B cell (primary cell): ENCODE data around the gene TCF12. TPM values are rescaled to one million over a fixed set of nuclear protein-coding genes. Genes with fewer than 3 reads are reported as not detected.

ENCODE experiments used
- ATAC-seq: fragments of 200-7000 bp; cut with Tn5 transposase; one replicate; pipeline ENCODE4 v1.10.0; 2021; ENCODE audit warnings: low read depth, mild to moderate bottlenecking, moderate number of reproducible peaks, moderate library complexity
- CTCF ChIA-PET: fragments of 350-600 bp; sonication (Branson Sonifier 250); formaldehyde crosslinking; loops from one replicate; lab custom pipeline; 2021; ENCODE audit warnings: antibody characterized with exemption, inconsistent platforms; lab: Charles Lee
- POLR2A ChIA-PET: fragments of 350-600 bp; sonication (Branson Sonifier 250); formaldehyde crosslinking; loops from one replicate; lab custom pipeline; 2021; ENCODE audit warnings: antibody characterized with exemption; lab: Charles Lee
- DNase-seq: peaks from one replicate; pipeline ENCODE4 v3.0.0; 2013
- H2AFZ ChIP-seq: 2 replicates; pipeline ENCODE4 v1.6.1; 2012; ENCODE audit warnings: mild to moderate bottlenecking, low read depth, low read length; ENCODE audit not compliant: insufficient read depth, poor library complexity, severe bottlenecking
- H3K27ac ChIP-seq, 2 donors: 1 replicate in 1 of 2; 2 replicates in 1 of 2; pipeline ENCODE4 v1.5.1; 2012 to 2013; ENCODE audit warnings: low read length in 2 of 2, mild to moderate bottlenecking in 2 of 2, moderate library complexity in 1 of 2
- H3K27me3 ChIP-seq, 4 experiments: fragments of 200-600 bp in 1 of 4; sonication (generic) in 1 of 4; replicated peaks in 1 of 4; 1 replicate in 2 of 4; 2 replicates in 2 of 4; pipeline versions ENCODE4 v1.6.1 to v1.7.0; 2013 to 2016; ENCODE audit warnings: low read length in 3 of 4, mild to moderate bottlenecking in 2 of 4, mixed read lengths in 1 of 4, moderate library complexity in 1 of 4; ENCODE audit not compliant: insufficient read depth in 4 of 4, control insufficient read depth in 3 of 4; ENCODE audit errors: control extremely low read depth in 1 of 4
- H3K36me3 ChIP-seq, 2 experiments: replicated peaks in 1 of 2; 1 replicate in 1 of 2; 2 replicates in 1 of 2; pipeline versions ENCODE4 v1.6.1 to v1.7.1; 2013; ENCODE audit warnings: low read length in 1 of 2; ENCODE audit not compliant: insufficient read depth in 2 of 2, control insufficient read depth in 1 of 2; ENCODE audit errors: control extremely low read depth in 1 of 2, extremely low read depth in 1 of 2
- H3K4me1 ChIP-seq, 2 donors: fragments of 200-600 bp in 1 of 2; sonication (generic) in 1 of 2; 1 replicate in 1 of 2; 2 replicates in 1 of 2; pipeline versions ENCODE4 v1.5.1 to v1.6.1; 2013 to 2017; ENCODE audit warnings: low read length in 2 of 2; ENCODE audit not compliant: control insufficient read depth in 2 of 2, insufficient read depth in 2 of 2
- H3K4me2 ChIP-seq: replicated peaks from 2 replicates; pipeline ENCODE3; 2012; ENCODE audit warnings: mild to moderate bottlenecking, low read depth, low read length; ENCODE audit not compliant: poor library complexity, severe bottlenecking
- H3K4me3 ChIP-seq, 5 experiments: fragments of 200-600 bp in 1 of 5; sonication (generic) in 1 of 5; 1 replicate in 3 of 5; 2 replicates in 2 of 5; pipeline versions ENCODE4 v1.5.1 to v1.7.0; 2011 to 2016; ENCODE audit warnings: low read length in 4 of 5, mild to moderate bottlenecking in 4 of 5, low read depth in 2 of 5, control low read depth in 1 of 5, moderate library complexity in 1 of 5; ENCODE audit not compliant: insufficient read depth in 1 of 5; ENCODE audit errors: control extremely low read depth in 1 of 5, extremely low read depth in 1 of 5
- H3K79me2 ChIP-seq: fragments of 200-600 bp; sonication (generic); one replicate; pipeline ENCODE4 v1.6.0; 2016; ENCODE audit warnings: low read length; ENCODE audit not compliant: control insufficient read depth, insufficient read depth
- H3K9ac ChIP-seq: fragments of 200-600 bp; sonication (generic); 2 replicates; pipeline ENCODE4 v1.6.1; 2017; ENCODE audit warnings: mild to moderate bottlenecking, low read length, moderate library complexity
- H3K9me3 ChIP-seq, 3 donors: one replicate each; pipeline versions ENCODE4 v1.6.1 to v1.7.1; 2013; ENCODE audit warnings: low read length in 2 of 3; ENCODE audit not compliant: control insufficient read depth in 2 of 3, insufficient read depth in 1 of 3; ENCODE audit errors: control extremely low read depth in 1 of 3
- H4K20me1 ChIP-seq: 2 replicates; pipeline ENCODE4 v1.6.0; 2012; ENCODE audit warnings: mild to moderate bottlenecking, low read length; ENCODE audit not compliant: insufficient read depth, control insufficient read depth, poor library complexity, severe bottlenecking
- H3K27ac Mint-ChIP-seq: one replicate; pipeline ENCODE4 v1.8.0; 2021; ENCODE audit warnings: mixed read lengths
- H3K27me3 Mint-ChIP-seq: one replicate; pipeline ENCODE4 v1.8.0; 2021; ENCODE audit warnings: mixed read lengths
- H3K4me1 Mint-ChIP-seq: one replicate; pipeline ENCODE4 v1.8.0; 2021; ENCODE audit warnings: mixed read lengths
- H3K4me3 Mint-ChIP-seq: one replicate; pipeline ENCODE4 v1.8.0; 2021; ENCODE audit warnings: mixed read lengths
- H3K9me3 Mint-ChIP-seq: one replicate; pipeline ENCODE4 v1.8.0; 2022; ENCODE audit warnings: mixed read lengths; ENCODE audit not compliant: insufficient read depth
- CTCF ChIP-seq: fragments of 200-600 bp; IDR thresholded peaks from one replicate; pipeline ENCODE4 v1.8.0; 2022; ENCODE audit warnings: antibody characterized with exemption, mild to moderate bottlenecking
- EZH2 ChIP-seq: IDR thresholded peaks from 2 replicates; pipeline ENCODE4 v1.6.1; 2012; ENCODE audit warnings: borderline replicate concordance, low read depth, mild to moderate bottlenecking, moderate library complexity, low read length; ENCODE audit not compliant: insufficient read depth, poor library complexity, severe bottlenecking
- WGBS: methylation state at CpG from one replicate; pipeline ENCODE4 v1.1.5; 2013; ENCODE audit warnings: missing lambda C conversion rate; ENCODE audit not compliant: insufficient coverage; 5-methylcytosine and 5-hydroxymethylcytosine counted together
- intact Hi-C: fragments of 100-400 bp; cut with micrococcal nuclease; formaldehyde crosslinking; loops from one replicate; pipeline ENCODE4 v1.10.0; 2022
- polyA plus RNA-seq: library from polyadenylated mRNA; depleted of rRNA; stranded (reverse); fragments of >200 nt; gene quantifications from 2 replicates; pipeline ENCODE4 v1.2.3, GENCODE V29; 2012
- total RNA-seq, 2 donors: library from RNA; stranded (reverse); fragments of 120-200 nt in 1 of 2; gene quantifications; 1 replicate in 1 of 2; 2 replicates in 1 of 2; pipeline versions ENCODE4 v1.2.3 to v1.2.4, GENCODE V29; 2013 to 2022

Gene TCF12
- total and polyA plus RNA-seq, 2 donors (not counting 1 experiment from before 2014, with no cell fraction given) = 27.1 to 131 TPM

GRCh38 chr15:56893364-56893678 is 25.1 kb upstream of the TCF12 start:
- no peak overlapping the region for H3K27ac ChIP-seq
- ChIA-PET POLR2A (interaction anchor here (0.5 kb wide), 1 partner anchor 91 kb away, joined by 6 read pairs; no protein-coding TSS in a partner anchor), CTCF (interaction anchor here (0.5 kb wide), 1 partner anchor 142 kb away, joined by 6 read pairs; no protein-coding TSS in a partner anchor)
- H3K36me3 ChIP-seq = no peaks in the 10 kb centered on the region
- DNase-seq (no peak), ATAC-seq (no peak)
- no peak overlapping the region for H3K27ac Mint-ChIP-seq
- no peaks in the 10 kb centered on the region for H4K20me1 ChIP-seq
- no peaks in the 10 kb centered on the region for H3K27me3 Mint-ChIP-seq
- no peak overlapping the region for H3K9ac ChIP-seq
- WGBS = 86% methylated on average over 1 of the region's 1 CpG
- no peak overlapping the region for H3K4me3 Mint-ChIP-seq
- intact Hi-C loops = no loop called here
- no peak overlapping the region for H3K4me2 ChIP-seq
- peaks cover 0 to 1% (median 0%) of the 10 kb centered on the region in 3 donors for H3K9me3 ChIP-seq
- H3K27me3 ChIP-seq = no peaks in the 10 kb centered on the region
- no peak for TF ChIP-seq EZH2
- TF ChIP-seq CTCF = no peak
- no peaks in the 10 kb centered on the region for H3K79me2 ChIP-seq
- peaks cover 7% of the 10 kb centered on the region for H3K4me1 Mint-ChIP-seq
- H3K9me3 Mint-ChIP-seq = no peaks in the 10 kb centered on the region
- no peak overlapping the region for H2AFZ ChIP-seq
- no peak overlapping the region for H3K4me3 ChIP-seq
- peaks cover 2 to 3% of the 10 kb centered on the region in 2 donors for H3K4me1 ChIP-seq

GRCh38 chr15:56894601-56895000 is 23.8 kb upstream of the TCF12 start:
- Histone ChIP-seq H3K27ac (no peak overlapping the region), H3K79me2 (no peaks in the 10 kb centered on the region), H3K27me3 (no peaks in the 10 kb centered on the region), H3K4me2 (no peak overlapping the region), H3K4me1 (no peaks in the 10 kb centered on the region), H3K9me3 (peaks cover 0 to 1% (median 0%) of the 10 kb centered on the region in 3 donors), H4K20me1 (no peaks in the 10 kb centered on the region), H3K36me3 (no peaks in the 10 kb centered on the region), H3K9ac (no peak overlapping the region), H2AFZ (no peak overlapping the region), H3K4me3 (no peak overlapping the region)
- DNase-seq (no peak), ATAC-seq (no peak)
- no peak for TF ChIP-seq CTCF
- TF ChIP-seq EZH2 = no peak
- no peak overlapping the region for H3K4me3 Mint-ChIP-seq
- intact Hi-C loops = no loop called here
- no peaks in the 10 kb centered on the region for H3K4me1 Mint-ChIP-seq
- H3K9me3 Mint-ChIP-seq = no peaks in the 10 kb centered on the region
- ChIA-PET POLR2A (no interaction called here), CTCF (no interaction called here)
- no peaks in the 10 kb centered on the region for H3K27me3 Mint-ChIP-seq
- no peak overlapping the region for H3K27ac Mint-ChIP-seq
- WGBS = no CpG with 5 or more reads among the region's 3 CpGs
